GM19023 (cell line): ENCODE measurements around the gene TMEM200A.

Source experiments
- ATAC-seq: cut with Tn5 transposase; IDR thresholded peaks from one replicate; pipeline ENCODE4 v1.9.1; 2021; ENCODE audit warnings: mild to moderate bottlenecking, moderate library complexity; ENCODE audit not compliant: unreplicated experiment

TMEM200A gene

GRCh38 chr6:130423044-130423443 is 57.2 kb downstream of the TMEM200A start:
- ATAC-seq: no peak

GRCh38 chr6:130424710-130425109 is 58.9 kb downstream of the TMEM200A start:
- no peak for ATAC-seq

GRCh38 chr6:130425537-130425936 is 59.7 kb downstream of the TMEM200A start:
- ATAC-seq: no peak

GRCh38 chr6:130426066-130426721 is 60.4 kb downstream of the TMEM200A start:
- no peak for ATAC-seq

GRCh38 chr6:130431346-130431852 is 65.6 kb downstream of the TMEM200A start:
- ATAC-seq: no peak

GRCh38 chr6:130432838-130433237 is 67.0 kb downstream of the TMEM200A start:
- no peak for ATAC-seq

GRCh38 chr6:130434174-130434873 is 68.5 kb downstream of the TMEM200A start:
- no peak for ATAC-seq

GRCh38 chr6:130435181-130435580 is 69.4 kb downstream of the TMEM200A start:
- ATAC-seq: no peak

GRCh38 chr6:130437961-130438360 is 72.1 kb downstream of the TMEM200A start:
- ATAC-seq: no peak

- ATAC-seq: no peak
Measured at GRCh38 chr6:130447374-130447773, 81.6 kb downstream of the TMEM200A start.

GRCh38 chr6:130452336-130452735 is 86.5 kb downstream of the TMEM200A start:
- ATAC-seq: no peak

GRCh38 chr6:130453230-130453629 is 87.4 kb downstream of the TMEM200A start:
- no peak for ATAC-seq

GRCh38 chr6:130457605-130458004 is 91.8 kb downstream of the TMEM200A start:
- ATAC-seq: no peak

GRCh38 chr6:130459316-130459715 is 93.5 kb downstream of the TMEM200A start:
- no peak for ATAC-seq

GRCh38 chr6:130460934-130461333 is 95.1 kb downstream of the TMEM200A start:
- ATAC-seq: no peak

GRCh38 chr6:130466052-130466747 is 100.4 kb downstream of the TMEM200A start:
- ATAC-seq: no peak

GRCh38 chr6:130466748-130467061 is 100.9 kb downstream of the TMEM200A start:
- ATAC-seq: no peak

- ATAC-seq: no peak
Measured at GRCh38 chr6:130467146-130468050, 101.6 kb downstream of the TMEM200A start.

- ATAC-seq: no peak
Measured at GRCh38 chr6:130470766-130471165, 104.9 kb downstream of the TMEM200A start.

GRCh38 chr6:130473886-130474285 is 108.1 kb downstream of the TMEM200A start:
- no peak for ATAC-seq
